ENCODE data around the gene AGPAT4.

DNA sequence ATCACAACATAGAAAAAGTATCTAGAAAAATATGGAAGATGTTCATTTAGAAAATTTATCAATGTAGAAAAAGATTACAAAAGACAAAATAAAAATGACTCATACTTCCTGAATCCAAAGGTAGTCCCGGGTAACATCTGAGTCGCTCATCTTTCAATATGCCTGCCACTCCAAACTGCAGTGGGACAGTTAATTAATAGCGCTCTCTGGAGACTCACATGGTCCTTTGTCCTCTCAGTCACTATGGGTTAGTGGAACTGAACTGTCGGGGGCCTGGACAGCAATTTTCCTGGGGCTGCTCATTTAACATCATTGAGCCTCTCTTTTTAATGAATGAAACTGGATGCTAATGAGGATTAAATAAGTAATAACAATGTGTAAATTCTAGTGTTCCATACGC, 178.9 kb downstream of the AGPAT4 start:
- TF ChIP-seq POLR2AphosphoS5 (IDR thresholded peaks at IDR 0.05; ENCODE audit: borderline replicate concordance, low read depth, low read length) (no peak), EZH2 (IDR thresholded peaks at IDR 0.05) (no peak), FOXP2 (optimal IDR thresholded peaks at IDR 0.05; ENCODE audit: control extremely low read depth, extremely low read length, insufficient read depth) (no peak)

All from SK-N-MC (cell line).